ENCODE data around the gene ACAT2.
"Not testable (repeated sequence)": the region's sequence is repeated elsewhere in the genome, so short reads cannot be mapped to it uniquely, and the experiment has no call there.

- not testable (repeated sequence) for TF ChIP-seq CTCF (IDR thresholded peaks at IDR 0.05; ENCODE audit: insufficient read depth, low read length); POLR2AphosphoS5 (IDR thresholded peaks at IDR 0.05; ENCODE audit: low read depth); REST (IDR thresholded peaks at IDR 0.05; ENCODE audit: insufficient replicate concordance, low read depth)
These were observed 62.8 kb downstream of the ACAT2 start for GRCh38 chr6:159824690-159825089.
